Central memory CD4-positive, alpha-beta T cell (primary cell): ENCODE data around the gene SRPRA.

Source experiments
- DNase-seq: peaks from one replicate; pipeline ENCODE4 v3.0.0; 2022

The SRPRA gene

DNA sequence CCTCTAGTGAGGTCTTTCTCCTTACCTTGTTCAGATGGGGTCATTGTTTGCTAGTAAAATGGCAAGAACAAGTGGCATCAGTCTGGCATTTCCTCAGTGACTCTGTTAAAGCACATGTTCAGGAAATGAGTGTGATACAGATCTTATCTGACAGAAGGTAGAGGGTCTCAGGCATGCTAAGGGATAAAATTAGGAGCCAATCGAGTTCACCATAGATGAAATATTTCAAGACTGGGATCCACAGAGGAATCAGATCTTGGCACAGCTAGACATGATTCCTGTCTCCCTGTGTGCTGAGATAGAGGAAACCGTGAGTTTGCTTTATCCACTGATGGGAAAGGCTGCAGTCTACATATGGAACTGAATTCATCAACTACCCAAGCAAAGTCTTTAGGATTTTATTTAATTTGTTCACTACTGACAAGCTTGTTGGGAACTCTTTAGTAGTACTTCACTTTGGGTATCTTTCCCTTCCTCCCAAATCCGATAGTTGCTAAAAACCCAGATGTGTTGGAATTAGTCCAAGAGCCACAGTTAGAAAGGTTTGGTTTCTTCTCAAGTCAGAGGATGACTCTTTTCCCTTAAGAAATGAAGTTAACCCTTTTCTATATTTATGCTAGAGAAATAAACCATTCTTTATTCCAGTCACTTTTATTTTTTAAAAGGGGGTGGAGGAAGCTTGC is 38.7 kb downstream of the SRPRA start:
- DNase-seq = no peak

DNA sequence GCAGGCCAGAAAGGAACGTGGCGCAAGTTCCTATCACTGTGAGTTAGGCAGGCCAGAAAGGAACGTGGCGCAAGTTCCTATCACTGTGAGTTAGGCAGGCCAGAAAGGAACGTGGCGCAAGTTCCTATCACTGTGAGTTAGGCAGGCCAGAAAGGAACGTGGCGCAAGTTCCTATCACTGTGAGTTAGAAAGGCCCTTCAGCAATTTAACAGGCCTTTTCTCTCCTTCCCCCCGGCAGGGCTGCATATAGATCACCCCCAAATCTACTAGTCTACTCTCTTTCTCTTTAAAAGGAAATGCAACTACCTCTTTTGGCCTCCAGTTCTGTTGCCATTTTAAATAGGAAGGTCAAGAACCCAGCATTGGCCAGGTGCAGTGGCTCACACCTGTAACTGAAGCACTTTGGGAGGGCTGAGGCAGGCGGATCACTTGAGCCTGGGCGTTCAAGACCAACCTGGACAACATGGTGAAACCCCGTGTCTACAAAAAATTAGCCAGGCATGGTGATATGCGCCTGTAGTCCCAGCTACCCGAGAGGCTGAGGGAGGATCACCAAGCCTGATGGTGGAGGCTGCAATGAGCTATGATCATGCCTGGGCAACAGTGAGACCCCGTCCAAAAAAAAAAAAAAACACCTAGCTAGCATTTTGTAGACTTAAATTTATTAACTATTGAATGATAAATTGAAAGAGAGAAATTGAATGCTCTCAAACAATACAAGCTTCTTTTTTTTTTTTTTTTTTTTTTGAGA is 42.2 kb downstream of the SRPRA start:
- DNase-seq = no peak

DNA sequence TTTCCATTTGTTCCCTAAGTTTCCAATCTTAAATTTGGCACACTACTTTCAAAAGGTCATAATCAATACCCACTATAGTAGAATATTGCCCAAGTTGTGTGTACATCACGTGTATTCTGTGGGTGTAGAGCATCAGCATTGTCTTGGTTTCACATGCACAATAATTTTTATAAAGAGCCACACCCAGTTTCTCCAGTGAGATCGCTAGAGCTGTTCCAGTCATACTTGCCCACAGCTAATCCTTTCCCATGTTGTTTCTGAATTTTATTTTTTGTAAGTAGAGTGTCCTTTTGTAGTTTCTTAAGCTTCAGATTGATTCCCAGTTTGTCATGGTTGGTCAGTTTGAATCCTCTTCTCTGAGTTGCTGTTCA is 43.4 kb downstream of the SRPRA start:
- DNase-seq = no peak

DNA sequence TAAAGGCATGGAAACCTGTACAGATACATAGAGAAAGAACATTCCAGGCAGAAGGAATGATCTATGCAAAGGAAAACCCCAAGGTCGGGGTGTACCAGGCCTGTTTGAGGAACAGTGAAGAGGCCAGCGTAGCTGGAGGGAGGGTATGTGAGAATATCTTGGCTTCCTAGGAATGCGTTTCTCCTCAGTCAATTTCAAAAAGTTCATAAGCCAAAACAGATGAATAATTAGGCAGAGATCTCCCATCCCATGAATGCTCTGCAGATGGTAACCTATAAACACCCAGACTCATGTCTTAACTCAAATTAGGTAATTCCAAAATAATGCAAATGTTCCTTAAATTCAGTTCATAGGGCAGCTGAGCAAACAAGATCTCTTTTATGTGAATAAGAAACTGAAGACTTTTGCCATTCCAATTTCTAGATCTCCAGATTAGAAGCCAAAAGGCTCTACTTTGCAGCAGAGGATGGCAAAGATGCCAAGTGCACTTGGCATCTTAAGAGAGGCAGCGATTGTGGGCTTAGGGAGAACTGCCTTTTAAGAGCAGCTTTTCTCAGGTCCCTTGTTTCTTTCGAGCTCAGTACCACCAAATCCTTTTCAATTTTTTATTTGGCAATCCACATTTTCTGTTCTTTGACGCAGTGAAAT is 43.9 kb downstream of the SRPRA start:
- no peak for DNase-seq

GRCh38 chr11:126219547-126219946 is 49.1 kb downstream of the SRPRA start:
- DNase-seq = no peak

- DNase-seq = no peak
Measured at GRCh38 chr11:126217491-126217890, 51.2 kb downstream of the SRPRA start.

- DNase-seq = no peak
Measured at GRCh38 chr11:126216526-126217305, 52.0 kb downstream of the SRPRA start.

DNA sequence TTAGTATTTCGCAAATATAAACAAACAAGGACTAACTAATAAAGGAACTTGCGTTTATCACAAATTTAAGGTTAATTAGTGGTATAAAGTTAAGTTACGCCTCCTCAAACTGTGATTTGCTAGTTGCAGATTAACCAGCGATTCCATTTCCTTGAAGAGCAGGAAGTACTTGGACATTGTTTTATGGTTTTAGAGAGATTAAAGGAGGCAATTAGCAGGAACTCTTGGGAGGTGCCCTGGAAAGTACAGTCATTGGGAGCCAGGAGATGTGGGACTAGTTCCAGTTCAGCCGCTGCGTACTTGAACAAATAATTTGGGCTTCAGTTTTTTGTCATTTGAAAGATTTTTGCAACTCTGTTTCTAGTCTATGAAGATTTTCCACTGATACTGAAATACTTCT is 53.9 kb downstream of the SRPRA start:
- DNase-seq = no peak

DNA sequence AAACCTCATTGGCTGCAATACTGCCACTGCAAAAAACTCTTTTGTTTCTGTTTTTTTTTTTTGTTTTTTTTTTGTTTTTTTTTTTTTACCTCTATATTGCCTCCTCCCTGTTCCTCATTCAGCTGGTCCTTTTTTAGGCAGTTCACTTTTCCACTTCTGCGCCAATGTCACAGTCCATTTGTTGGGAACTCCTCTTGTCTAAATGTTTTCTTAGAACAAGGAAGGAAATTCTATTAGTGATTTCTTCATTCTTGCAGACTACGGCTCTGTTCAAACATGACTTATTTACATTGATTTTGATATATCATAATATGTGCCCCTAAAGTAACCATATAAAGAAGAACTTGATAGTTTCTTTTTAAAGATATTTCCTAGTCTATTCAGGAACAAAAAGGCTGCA is 54.3 kb downstream of the SRPRA start:
- DNase-seq = no peak
